Stimulated activated CD8-positive, alpha-beta memory T cell treated with anti-CD3 and anti-CD28 coated beads, Interleukin-4, amount 100 ng/mL, for 4 hours (primary cell): ENCODE data around the gene UBE2U.
"Not testable (repeated sequence)": the region's sequence is repeated elsewhere in the genome, so short reads cannot be mapped to it uniquely, and the experiment has no call there.

Experiments used
- DNase-seq, 2 donors: peaks; one replicate each; pipeline ENCODE4 v3.0.0-alpha.2; 2020; ENCODE audit warnings: low read depth in 2 of 2, low spot score in 1 of 2

Gene UBE2U

DNA sequence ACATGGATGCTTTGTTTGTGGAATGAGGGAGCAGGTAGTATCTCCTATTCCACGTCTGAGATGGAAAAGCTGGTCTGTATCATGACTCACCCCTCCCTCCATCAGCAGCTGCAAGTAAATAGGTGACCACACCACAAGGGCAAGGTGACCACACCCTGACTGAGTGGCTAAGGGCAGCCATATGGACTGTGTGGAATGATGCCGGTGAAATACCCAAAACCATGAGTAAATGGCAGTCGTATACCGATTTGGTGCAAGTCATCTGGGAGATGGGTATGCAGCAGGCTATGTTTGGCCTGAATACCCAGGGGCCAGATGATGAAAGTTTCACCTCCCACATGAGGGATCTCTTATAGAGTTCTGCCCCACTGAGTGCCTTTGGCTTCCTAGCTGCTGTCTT is 15.8 kb upstream of the UBE2U start:
- DNase-seq = no peak

- DNase-seq = no peak
These were observed 11.1 kb upstream of the UBE2U start for GRCh38 chr1:64192290-64192689.

DNA sequence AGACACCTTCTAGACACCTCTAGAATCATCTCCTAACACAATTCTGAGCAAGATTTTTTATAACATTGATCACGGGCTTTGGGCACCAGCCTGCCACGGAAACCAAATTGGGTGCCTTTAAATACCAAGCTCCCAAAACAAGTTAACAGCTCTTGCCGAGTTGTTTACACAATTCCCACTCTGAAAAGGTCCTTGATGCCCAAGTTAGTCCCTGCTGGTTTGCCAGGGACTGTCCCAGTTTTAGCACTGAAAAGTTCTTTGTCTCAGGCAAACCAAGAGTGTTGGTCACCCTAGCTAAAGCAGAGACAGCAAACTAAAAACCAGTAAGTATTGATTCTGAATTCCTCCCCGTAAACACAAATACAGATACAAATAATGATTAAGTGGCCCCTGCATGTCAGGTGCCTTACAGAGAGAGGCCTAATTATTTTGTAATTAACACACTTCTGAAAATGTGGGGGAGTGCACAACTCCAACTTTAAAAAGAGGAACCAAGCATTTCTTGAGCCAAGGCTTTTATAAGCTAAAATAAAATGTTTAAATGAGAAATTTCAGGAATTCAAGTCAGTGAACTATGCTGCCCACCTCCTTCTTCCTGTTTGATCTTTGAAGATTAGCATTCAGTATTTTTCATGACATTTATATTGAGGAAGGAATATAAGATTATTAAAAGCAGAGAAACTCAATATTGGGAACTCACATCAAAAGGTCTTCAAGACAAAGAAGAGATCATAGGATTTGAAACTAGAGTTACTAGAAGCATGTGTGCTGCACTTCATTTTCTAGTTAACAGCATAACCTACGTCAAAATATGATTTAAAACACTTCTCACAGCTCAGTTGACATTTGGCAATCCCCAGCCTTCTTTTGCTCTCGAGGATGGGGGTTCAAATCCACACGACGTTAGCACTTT is 9.0 kb upstream of the UBE2U start:
- DNase-seq = no peak

DNA sequence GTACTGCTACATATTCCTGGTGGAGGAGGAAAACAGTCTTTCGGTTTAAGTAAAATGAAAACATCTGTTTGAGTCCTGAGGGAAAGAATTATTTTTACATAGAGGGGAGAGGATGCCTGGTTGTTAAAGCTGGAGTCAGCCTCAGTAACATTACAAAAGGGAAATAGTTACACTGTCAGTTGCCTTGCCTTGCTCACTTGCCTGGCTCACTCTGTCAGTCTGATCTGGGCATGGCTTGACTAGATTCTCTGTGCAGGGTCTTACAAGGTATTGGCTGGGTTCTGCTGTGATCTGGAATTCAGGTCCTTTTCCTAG is 8.4 kb upstream of the UBE2U start:
- DNase-seq = no peak

GRCh38 chr1:64196074-64196870 is 7.2 kb upstream of the UBE2U start:
- DNase-seq = no peak

GRCh38 chr1:64197076-64197475 is 6.3 kb upstream of the UBE2U start:
- no peak for DNase-seq

DNA sequence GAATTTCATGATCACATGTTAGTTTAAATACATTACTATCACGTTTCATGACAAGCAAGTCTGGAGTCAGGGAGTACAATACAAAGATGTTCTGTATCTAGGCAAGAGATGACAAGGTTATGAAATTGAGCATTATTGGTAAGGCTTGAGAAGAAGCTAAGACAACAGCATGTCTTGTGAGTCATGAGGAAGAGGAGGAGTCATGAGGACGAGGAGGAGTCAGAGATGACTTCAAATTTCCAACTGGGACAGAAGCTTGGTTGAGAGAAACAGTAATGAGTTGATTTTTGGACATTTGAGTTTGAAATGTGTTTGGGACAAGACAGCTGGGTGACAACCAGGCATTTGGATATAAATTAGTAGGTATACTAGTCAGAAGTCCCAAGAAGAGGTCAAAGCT is 4.3 kb upstream of the UBE2U start:
- DNase-seq = no peak

DNA sequence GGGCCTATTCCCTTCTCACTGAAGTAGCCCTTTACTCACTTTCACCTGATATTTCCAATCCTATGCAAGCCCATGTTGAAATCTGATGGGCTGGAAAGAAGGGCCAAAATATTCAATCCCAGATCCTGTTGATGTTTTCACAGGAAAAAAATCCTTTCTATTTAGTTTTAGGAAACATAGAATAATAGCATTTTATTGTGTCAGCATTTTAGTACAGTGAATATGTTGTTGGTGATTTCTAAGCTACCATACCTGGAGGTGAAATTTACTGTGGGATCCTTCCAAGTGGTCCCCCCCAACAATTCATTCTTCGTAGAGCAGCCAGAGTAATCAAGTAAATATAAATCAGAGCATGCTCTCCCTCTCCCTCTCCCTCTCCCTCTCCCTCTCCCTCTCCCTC is 3.4 kb upstream of the UBE2U start:
- no peak for DNase-seq

- no peak for DNase-seq
These were observed 5.8 kb downstream of the UBE2U start for GRCh38 chr1:64209221-64209620.

- DNase-seq = no peak
These were observed 8.6 kb downstream of the UBE2U start for GRCh38 chr1:64212031-64212430.

- DNase-seq = no peak
These were observed 12.2 kb downstream of the UBE2U start for GRCh38 chr1:64215576-64215975.

- DNase-seq = no peak
These were observed 16.8 kb downstream of the UBE2U start for GRCh38 chr1:64220241-64220640.

- no peak for DNase-seq
These were observed 20.1 kb downstream of the UBE2U start for GRCh38 chr1:64223329-64224151.

- DNase-seq = not testable (repeated sequence)
These were observed 20.8 kb downstream of the UBE2U start for GRCh38 chr1:64224236-64224635.

DNA sequence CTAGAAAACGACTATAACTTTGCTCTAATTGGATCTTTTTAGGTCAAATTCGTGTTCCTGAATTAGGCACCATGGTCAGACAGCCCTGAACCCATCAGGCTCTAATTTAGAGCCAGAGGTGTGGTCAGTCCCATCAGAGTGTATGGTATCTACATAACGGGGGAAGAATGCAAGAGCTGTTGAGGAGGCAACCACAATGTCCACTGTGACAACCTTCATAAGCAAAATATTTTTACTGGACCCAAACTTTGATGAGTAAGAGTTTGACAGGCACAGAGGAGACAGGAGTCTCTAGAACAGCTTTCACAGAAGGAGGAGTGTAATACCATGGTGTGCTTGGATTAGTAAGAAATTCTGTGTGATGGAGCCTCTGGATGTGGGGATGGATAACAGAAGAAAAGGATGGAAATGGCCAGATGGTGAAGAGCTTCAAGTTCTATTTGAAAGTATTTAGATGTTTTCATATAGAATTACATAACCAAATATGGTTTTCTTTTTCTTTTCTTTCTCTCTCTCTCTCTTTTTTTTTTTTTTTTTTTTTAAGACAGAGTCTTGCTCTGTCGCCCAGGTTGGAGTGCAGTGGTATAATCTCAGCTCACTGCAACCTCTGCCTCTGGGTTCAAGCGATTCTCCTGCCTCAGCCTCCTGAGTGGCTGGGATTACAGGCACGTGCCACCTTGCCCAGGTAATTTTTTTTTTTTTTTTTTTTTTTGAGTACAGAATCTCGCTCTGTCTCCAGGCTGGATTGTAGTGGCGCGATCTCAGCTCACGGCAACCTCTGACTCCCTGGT is 24.9 kb downstream of the UBE2U start:
- no peak for DNase-seq

GRCh38 chr1:64229307-64229706 is 25.9 kb downstream of the UBE2U start:
- no peak for DNase-seq

DNA sequence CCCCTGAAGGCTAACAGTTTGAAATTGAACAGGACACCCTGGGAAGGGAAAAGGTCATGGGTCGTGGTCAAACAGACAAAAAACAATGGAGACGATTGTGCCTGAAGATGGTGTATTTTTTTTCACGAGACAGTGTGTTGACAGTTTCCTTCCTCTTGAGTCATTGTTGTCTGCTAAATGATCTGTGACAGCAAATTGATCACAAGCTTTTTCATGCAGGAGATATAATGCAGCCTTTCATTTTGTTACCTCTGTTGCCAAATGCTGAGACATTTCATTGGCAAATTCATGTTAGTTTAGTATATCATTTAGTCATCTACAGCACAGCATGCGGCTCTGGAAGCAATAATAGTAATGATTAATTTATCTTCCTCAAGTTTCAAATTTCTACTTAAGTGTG is 27.7 kb downstream of the UBE2U start:
- DNase-seq = no peak

DNA sequence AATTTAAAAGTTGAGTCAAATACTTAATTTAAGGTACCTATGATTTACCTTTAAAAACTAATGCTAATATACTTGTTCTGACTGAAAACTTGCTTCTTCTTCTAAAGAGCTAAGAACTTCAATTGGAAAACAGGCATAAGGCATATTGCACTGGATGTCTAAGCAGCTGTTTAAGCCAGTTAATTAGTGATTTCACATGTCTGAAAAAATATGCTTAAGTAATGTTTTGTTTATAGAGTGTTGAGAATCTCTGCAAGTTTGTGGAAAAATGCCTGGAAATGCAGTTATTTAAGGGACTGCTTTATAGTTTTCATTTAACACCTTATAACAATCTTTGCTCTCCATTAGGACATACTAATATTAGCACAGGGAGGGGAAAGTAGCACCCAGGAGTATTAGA is 28.2 kb downstream of the UBE2U start:
- no peak for DNase-seq

GRCh38 chr1:64234714-64235113 is 31.3 kb downstream of the UBE2U start:
- DNase-seq = no peak

GRCh38 chr1:64235181-64235580 is 31.8 kb downstream of the UBE2U start:
- DNase-seq = no peak

DNA sequence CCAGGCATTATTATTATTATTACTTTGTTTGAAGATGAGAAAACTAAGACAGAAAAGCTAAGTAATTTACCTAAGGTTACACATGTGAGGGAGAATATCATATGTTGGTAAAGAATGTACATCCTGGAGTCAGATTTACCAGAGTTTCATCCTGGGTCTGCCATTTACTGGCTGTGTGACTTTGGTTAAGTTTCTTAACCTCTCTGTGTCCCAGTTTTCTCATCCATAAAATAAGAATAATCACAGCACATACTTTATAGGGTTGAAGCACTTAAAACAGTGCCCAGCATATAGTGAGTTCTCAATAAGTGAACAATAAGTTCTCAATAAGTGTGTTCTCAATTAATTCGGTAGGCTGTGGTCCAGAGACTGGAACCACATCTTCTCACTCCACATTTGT is 32.5 kb downstream of the UBE2U start:
- no peak for DNase-seq
